RKO (cell line): Measurements from ENCODE around the gene IRF2BP2.

ENCODE experiments used
- DNase-seq: peaks from one replicate; pipeline ENCODE4 v3.0.0-alpha.2; 2016; ENCODE audit warnings: low spot score

The IRF2BP2 gene

DNA sequence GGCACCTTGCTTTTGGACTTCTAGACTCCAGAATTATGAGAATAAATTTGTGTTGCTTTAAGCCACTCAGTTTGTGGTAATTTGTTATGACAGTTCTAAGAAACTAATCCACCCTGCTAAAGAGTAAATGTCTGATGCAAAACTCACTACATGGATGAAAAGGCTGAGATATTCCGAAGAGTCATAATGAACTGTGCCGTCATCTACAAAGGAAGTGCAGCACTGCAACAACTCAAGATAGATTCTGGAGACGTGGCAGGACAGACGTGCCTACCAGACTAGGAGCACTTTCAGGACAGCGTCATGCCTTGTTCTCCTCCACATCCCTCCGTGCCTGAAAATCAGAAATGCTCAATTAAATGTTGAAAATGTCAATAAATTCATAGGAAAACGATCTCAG, 24.4 kb upstream of the IRF2BP2 start:
- DNase-seq, result no peak

DNA sequence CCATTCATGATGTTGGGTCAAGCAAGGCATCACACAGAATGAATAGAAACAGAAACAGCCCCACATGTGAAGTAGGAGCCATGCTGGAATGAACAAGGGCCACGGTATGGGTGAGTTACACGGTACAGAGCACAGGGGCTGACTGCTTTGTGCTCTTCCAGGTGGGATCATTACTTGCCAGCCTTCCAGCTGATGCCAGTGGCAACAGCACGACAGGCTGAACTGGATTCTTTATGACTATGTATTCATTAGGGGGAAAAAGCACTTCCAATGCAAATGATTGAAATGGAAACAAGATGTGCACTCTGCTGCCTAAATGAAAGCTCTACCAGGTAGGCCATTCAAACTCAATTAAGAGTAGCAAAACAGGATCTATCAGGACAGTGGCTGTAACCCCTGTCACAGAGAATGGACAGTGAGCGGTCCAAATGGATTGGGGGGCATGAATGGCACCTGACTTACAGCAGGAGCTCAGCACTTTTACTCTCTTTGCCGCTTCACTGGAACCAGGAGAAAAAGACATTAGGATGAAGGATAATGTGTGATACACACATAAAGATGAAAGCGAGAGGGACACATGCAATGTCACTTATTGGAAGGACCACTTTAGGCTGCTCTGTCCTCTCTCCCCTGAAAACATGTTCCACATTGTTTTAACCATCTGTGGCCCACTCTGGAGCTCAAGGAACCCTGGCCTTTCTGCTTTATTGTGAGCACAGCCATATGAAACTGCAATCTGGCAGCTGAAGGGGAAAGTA, 23.4 kb upstream of the IRF2BP2 start:
- DNase-seq, result no peak

DNA sequence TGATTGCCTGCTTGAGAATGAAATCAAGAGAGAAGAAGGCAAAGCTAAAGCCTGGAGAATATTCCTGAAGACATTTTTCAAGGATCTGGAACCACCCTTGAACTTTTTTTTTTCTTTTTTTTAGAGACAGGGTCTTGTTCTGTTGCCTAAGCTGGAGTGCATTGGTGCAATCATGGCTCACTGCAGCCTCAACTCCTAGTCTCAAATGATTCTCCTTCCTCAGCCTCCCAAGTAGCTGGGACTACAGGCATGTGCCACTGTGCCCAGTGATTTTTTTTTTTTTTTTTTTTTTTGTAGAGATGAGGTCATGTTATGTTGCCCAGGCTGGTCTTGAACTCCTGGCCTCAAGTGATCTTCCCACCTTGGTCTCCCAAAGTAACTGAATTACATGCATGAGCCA, 22.2 kb upstream of the IRF2BP2 start:
- no peak for DNase-seq

DNA sequence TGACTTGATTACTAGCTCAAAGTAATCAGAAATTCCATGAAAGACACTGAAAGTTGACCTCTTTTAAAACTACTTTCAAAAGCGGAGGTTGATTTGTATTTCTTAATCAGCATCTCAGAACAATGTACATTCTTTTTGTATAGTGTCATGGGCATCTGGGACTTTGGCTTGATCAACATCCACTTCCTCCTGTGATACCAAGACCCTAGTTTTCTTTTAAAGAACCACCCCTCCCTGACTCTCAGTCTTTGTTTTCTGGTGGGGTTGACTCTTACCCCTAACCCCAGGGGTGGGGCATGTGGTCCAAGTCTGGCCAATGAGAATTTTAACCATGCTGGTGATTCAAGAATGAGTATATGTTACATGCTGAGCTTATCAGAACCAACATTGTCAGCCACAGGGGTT, 21.7 kb upstream of the IRF2BP2 start:
- peak; percentile 64 for DNase-seq

DNA sequence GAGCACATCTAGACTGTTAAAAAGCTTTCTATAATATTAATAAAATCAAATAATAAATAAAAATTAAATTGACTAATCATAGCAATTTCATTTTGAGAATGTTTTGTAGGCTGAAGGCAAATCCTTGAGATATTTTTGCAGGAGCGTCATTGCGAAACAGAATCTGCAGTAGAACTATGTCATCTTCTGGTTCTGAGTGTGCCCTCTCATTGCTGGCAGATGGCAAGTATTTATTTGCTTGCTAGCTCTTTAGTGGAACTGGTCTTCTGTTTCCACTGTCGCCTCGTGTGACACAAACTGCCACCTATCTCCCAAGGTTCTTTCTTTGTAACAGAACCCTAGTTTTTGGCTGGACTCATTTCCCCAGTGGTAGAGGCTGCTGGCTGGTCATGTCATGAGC, 19.0 kb upstream of the IRF2BP2 start:
- DNase-seq, result no peak

DNA sequence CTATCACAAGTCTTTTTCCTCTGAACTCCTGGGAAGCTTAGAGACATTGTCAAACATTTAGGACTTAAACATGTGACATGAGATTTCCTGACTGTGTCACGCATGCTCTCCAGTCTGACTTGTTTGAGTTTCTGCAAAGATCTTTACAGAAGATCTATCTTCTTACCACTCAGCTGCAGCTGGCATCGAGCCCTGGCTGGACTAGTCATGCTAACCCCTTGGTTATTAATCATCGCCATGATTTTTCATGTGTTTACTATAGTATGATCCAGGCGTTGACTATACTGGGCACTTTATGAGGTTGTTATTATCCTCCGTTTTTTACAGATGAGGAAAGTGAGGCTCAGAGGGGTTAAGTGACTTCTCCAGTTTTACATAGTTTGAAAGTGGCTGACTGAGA, 18.1 kb upstream of the IRF2BP2 start:
- peak; percentile 86 for DNase-seq

DNA sequence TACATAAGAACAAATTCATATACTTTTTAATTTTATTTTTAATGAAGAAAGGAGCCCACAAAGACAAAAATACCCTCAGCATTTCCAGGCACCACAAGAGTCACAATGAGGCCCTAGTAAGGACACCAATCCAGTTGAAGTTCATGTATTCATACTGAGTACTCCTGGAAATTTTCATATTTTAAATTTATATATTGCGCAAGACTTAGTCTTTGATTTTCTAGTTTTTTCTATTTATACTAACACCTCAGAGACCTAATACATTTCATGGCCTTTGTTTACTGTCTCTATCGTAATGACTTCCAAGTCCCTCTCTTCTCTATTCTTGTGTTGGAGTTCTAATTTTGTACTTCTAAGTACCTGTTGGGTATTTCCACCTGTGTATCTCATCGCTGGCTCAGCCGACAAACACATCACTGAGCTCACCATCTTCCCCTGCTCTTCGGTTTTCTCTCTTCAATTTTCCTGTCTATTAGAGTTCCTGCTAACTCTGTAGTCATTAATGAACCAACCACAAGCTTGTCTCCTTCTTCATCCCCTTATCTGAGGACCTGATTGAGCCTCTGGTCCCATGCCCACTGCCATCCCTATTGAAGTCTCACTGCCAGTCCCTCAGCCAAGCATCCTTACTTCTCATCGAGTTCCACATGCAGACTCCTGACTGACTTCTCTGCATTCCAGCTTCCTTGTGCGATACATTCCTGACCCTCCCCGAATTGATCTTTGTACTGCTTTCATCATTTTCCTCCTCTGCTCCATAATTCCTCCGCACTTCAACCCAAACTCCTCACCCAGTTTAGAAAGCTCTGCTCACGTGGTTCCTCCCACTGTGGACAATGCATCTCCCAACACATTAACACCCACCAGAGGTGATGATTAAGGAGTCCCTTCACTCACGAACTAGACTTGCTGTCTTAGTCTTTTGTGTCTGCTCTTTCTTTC, 17.3 kb upstream of the IRF2BP2 start:
- no peak for DNase-seq

DNA sequence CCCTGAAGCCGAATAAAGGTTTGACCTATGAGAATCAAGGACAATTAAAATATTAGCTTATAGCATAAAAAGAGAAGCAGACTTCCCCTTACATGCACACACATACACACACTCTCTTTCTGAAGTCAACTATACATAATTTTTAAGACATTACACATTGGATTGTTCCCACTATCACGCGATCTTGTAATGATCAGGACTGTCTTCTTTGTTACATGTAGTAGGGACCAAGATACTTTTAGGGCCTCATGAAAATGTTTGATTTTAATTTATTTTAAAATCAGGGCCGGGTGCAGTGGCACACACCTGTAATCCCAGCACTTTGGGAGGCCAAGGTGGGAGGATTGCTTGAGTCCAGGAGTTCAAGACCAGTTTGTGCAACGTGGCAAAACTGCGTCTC, 16.4 kb upstream of the IRF2BP2 start:
- no peak for DNase-seq

DNA sequence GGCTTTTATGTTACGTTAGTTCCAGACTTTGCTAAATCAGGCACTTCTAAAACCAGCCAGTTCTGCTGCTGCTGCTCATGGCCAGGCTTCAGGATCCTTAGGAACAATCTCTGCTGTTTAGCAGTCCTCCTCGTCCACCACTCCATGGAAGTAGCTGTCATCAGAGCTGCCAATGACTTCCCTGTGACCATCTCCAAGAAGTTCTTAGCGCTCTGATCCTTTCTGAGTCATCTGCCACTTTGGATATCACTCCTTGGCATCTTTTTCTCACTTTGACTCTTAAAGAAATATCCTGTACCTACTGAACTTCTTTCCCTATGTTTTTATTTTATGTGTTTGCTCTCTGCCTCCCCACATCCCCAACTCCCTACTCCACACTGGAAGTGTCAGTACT, 14.7 kb upstream of the IRF2BP2 start:
- DNase-seq, result no peak

DNA sequence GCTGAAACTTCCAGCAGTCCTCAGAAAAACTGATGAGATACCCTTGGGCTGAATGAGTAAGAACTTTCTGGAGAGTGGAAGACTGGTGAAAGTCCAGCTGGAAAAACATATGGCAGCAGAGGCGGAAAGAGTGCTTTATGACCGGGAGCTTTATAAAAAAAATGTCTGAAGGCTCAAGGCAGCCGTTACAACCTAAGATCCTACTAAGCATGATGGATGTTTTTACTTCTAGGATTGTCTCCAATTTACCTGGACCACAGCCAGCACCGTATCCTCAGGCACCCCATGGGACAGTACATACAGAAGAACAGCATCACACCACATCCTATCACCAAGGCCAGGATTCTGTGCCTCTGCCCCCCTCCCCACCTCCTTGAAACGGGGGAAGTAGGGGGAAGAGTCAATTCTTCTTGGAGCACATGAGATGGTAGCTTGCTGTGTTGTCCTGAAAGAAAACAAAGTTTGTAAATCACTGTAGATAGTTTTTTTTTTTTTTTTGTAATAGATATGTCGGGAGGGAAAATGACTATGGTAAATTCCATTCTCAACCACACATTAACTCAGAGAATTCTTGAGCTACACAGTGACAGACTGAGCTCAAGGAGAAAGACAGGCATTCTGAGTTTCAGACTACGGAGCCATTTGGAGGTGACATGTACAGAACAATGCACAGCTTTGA, 11.8 kb upstream of the IRF2BP2 start:
- no peak for DNase-seq

DNA sequence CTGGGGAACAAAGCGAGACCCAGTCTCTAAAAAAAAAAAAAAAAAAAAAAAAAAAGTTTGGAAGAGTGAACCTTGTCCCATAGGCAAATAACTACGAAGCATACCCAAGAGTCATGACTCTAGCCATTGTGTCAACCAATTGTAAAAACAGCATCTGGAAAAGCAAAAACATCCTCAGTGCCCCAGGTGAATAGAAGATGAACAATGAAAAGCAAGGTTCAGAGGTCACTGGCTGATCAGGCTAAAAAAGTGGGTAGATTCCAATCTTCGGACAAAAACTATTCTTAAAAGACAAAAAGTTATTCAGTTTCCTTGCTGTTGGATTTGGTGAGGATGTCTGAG, 11.1 kb upstream of the IRF2BP2 start:
- DNase-seq, result no peak

DNA sequence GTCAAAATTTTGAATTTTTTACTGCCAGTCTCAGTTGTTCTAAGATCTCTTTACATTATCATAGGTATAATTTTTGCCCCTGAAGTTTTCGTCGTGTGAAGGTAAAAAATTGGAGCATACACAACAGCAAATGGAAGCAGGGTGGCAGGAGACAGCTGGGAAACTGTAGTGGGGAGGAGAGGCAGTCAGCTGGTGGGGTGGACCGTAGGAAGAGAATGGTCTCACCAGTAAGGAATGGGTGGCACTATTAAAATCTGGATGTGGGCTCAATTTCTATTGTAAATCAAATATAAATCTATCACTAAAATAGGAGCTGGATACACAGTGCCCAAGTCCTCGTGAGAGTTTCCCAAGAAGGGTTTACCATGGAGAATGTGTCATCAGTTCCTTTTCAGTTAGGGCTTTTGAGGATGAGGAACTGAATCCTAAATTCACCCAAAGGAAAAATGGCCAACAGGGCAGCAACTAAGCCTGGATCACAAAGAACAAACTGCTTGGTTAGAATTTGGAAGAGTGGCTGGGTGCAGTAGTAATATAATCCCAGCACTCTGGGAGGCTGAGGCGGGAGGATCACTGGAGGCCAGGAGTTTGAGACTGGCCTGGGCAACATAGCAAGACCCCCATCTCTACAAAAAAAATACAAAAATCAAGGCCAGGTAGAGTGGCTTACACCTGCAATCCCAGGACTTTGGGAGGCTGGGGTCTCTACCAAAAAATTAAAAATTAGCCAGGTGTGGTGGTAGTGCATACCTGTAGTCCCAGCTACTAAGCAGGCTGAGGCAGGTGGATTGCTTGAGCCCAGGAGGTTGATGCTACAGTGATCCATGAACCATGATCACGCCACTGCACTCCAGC, 10.5 kb upstream of the IRF2BP2 start:
- DNase-seq, result no peak

DNA sequence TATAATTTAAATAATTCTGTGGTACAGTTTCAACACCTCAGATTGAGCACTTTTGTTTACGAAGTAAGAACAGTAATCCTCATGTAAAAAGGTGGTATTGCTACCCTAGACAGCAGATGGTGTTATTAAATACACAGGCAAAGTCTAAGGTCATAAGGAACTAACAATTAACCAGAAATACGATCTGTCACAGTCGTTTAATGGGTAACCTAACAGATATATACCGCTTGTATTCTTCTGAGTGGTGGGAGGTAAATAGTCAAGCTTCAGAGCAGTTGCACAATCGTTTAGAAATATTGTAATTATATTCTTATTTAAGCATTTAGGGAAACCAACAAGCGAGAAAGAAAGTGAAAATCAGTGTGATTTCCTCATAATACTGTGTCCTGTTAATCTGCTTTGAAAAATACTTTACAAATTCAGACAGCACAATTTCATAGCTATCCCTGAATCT, 9.8 kb upstream of the IRF2BP2 start:
- DNase-seq, result no peak

DNA sequence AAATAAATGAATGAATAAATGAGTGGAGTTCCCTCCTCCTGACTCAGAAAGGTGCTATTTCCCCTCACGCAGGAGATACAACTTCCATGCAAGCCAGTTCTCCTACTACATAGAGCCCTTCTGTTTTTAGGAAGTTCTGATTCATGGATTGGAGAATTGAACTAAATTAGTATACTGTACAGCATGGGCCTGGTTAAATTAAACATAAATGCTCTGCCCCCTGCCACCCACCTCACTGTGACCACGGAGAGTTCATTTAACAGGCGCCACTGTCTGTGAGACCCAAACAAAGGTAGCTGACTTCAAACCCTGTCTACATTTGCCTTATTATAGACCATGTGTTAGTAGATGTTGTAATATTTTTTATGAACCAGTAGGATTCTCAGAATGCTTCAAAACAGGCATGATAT, 9.1 kb upstream of the IRF2BP2 start:
- no peak for DNase-seq

DNA sequence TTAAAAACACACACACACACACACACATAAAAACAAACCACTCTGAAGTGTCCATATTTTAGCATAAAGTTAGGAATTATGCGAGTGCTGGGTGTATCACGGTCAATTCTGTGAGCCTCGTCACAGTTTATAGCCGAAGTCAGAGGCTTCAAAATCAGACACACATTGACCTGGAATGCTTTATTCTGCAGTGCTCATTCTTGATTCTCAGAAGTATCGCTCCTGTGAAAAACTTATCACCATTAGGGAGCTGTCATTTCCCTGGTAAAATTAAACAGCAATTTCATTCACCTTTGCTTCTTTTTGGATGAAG, 8.7 kb upstream of the IRF2BP2 start:
- no peak for DNase-seq

DNA sequence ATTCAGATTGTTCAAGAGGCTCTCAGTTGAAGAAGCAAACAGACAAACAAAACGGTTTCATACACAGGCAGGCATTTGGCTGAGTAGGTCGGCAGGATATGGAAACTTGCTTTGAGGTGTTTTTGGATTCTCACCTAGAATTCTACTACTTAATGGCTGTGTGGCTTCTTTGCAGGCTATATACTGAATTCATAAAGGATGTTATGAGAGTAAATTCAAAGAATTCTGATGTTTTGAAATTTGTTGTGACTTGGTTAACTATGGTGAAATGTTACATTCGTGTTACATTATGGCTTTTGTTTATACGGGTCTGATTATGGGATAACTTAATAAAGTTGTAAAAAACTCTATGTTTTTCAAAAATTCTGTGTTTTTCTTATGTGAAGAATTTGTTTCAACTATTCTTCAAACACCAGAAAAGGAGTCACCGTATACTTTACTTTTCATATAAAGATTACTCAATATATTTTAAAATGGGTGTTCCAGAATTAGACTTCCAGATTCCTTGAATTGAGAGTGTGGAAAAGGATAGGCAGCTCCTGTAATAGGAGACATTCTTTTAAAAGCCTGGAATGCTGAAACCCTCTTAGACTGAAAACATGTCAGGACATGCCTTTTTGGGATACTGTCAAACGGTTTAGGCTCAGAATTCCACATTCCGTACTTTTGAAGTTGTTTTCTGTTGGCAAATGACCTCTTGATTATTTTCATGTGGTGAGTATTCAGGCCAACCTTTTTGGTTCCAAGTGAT, 8.2 kb upstream of the IRF2BP2 start:
- DNase-seq, result no peak

DNA sequence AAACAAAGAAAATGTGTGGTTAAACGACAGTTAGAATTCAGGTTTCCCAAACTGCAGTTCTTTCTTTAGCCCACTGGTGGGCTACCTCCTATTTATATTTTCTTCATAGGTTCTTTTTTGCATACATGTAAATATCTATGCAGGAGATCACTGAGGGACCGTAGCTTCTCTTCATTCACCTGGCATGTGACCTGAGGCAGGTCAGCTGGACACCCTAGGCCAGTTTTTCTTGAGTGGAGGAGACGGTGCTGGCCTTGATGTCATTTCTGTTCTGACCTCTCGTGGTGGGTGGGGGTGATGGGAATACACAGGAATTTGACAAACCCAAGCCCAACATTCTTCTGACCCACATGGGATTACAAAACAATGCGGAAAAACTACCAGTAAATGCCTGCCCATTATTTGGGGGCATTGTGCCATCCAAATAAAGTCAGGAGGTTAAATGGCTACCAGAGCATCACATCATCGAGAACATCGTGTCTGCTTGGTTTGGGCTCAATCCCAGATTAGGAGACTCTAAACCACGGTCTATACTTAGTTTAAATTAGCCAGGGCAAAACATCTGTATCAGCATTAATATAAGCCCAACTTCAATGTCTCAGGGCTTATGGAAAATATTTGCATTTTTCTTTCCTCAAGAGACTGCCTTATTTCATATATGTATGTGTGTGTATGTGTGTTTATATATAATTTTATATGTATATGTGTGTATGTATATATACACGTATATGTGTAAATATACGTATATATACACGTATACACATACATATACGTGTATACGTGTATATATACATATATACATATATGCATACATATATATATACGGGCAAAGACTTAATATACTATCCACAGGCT, 7.4 kb upstream of the IRF2BP2 start:
- no peak for DNase-seq

DNA sequence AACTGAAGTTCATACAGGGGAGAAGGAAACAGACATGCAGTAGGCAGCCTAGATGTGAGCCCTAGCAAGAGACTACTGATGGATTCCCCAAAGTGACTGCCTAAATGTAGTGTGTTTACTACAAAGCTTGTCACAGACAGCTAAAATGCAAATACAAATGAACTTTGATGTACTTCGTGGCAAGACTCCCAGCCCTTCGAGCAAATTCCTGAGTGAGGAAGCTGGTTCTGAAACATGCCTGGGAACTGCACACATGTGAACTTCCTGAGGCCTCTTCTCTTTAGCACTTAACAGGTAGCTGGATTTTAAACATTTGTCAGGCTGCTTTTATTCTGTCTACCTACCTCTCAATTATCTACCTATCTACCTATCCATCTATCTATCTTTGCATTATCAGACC, 6.7 kb upstream of the IRF2BP2 start:
- DNase-seq, result no peak

DNA sequence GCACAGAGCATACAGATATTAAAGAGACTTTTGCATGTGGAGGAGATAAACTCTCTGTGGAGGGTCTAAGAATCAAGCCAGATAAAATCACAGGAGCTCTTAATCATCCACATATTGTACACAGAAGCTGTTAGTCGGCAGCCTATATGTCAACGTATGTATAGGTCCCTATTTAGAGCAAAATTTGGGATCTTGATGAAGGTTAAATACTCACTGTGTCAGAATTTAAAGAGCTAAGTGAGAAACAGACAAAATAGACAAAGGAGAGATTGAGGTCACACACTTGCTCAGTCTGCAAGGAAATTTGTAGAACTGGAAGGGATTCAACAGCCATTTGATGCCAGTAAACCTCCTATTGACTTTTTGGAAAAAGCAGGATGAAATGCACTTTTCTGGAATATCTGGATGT, 4.1 kb upstream of the IRF2BP2 start:
- DNase-seq, result no peak

DNA sequence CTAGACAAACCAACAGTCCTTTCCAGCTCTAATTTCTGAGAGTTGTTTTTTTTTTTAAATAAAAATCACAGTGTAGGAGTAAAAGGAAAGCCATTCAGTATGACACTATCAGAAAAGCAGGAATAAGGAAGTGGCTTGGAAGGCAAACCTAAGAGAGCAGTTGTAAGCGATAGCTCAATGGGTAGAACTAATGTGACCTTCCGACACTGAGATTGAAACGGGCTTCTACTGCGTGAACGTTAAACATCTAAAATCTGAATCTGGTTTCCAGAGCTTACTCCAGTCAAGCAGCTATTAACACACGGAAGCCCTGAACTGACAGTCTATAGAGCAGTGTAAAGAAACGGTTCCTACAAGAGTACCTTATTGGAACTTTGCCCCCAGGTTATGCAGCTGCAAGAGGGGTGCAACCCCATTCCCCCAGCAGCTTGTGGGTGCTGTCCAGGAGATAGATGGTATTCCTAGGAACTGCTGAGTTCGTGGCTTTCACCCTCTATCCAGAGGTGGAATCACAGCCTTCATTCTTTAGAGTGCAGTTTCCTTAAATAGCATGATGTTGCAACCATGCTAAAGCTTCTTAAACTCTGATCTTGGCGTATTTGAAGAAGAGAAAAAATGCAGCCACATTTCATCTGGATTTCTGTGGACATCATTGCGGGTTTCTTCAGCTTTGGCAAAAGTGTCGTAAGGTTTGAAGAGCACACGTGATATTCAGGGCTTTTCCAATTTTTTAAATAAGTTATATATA, 3.3 kb upstream of the IRF2BP2 start:
- no peak for DNase-seq
